ENCODE measurements around the gene ERMARD. TPM values are rescaled to one million over a fixed set of nuclear protein-coding genes. Genes with fewer than 3 reads are reported as not detected.

The ERMARD gene
- total RNA-seq, 4 donors from 2014 or later, result 10.3 to 21.4 (median 17.6) TPM

DNA sequence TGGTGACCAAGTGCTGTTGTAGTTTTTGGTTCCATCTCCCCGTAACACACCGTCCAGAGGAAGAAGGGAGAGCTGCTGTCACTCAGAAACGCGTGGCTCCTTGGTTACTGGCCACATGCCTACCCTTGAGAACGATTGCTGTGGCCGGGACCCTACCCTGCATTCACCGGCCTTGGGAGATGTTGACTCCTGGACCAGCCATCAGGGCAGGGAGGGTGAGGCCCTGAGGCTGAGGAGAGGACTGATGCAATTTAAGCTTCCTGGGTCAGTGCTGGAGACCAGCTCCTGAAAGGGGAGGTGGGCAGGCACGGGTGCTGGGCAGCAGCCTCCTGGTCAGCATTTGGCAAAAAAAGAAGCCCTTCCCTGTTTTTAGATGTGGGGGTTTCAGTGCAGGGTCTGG is 31.5 kb downstream of the ERMARD start:
- TF ChIP-seq POLR2A (IDR thresholded peaks at IDR 0.05), result no peak
- TF ChIP-seq, protein P1, sequence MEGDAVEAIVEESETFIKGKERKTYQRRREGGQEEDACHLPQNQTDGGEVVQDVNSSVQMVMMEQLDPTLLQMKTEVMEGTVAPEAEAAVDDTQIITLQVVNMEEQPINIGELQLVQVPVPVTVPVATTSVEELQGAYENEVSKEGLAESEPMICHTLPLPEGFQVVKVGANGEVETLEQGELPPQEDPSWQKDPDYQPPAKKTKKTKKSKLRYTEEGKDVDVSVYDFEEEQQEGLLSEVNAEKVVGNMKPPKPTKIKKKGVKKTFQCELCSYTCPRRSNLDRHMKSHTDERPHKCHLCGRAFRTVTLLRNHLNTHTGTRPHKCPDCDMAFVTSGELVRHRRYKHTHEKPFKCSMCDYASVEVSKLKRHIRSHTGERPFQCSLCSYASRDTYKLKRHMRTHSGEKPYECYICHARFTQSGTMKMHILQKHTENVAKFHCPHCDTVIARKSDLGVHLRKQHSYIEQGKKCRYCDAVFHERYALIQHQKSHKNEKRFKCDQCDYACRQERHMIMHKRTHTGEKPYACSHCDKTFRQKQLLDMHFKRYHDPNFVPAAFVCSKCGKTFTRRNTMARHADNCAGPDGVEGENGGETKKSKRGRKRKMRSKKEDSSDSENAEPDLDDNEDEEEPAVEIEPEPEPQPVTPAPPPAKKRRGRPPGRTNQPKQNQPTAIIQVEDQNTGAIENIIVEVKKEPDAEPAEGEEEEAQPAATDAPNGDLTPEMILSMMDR (IDR thresholded peaks at IDR 0.05), result no peak
- H3K36me3 ChIP-seq, result peaks cover 0 to 49% (median 0%) of the 10 kb centered on the region in 3 donors
- no peak for DNase-seq
- no peak overlapping the region for H3K4me3 ChIP-seq
- WGBS, 2 donors, result 88% methylated on average over 1 of the region's 8 CpGs; no CpG with 5 or more reads in 1 of the 2 donors
- intact Hi-C loops (cut with DNase I), result no loop called here
- no peaks in the 10 kb centered on the region for H3K27me3 ChIP-seq
- H3K27ac ChIP-seq, result no peak overlapping the region
- no peaks in the 10 kb centered on the region for H3K9me3 ChIP-seq
- peaks cover 0 to 3% (median 0%) of the 10 kb centered on the region in 3 donors for H3K4me1 ChIP-seq

DNA sequence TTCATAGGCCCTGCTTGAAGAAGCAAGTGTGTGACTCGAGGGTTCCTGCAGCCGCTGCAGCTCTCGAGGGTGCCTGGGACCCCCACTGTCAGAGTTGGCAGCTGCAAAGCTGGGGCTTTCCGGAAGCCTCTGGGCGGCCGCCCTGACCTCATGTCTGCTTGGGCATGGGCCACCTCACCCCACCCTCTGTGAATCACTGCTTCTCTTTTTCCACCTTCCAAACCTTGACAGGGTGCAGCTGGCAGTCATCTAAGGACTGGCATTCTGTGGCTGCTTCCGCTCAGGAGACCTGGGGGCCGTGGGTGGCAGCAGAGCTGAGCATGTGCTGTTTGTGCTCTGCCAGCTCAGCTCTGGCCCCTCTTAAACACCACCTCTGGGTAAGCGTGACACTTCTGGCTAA is 32.0 kb downstream of the ERMARD start:
- no peak for DNase-seq
- intact Hi-C loops (cut with DNase I), result no loop called here
- no peaks in the 10 kb centered on the region for H3K9me3 ChIP-seq
- no peak overlapping the region for H3K27ac ChIP-seq
- H3K4me3 ChIP-seq, result no peak overlapping the region
- peaks cover 0 to 3% (median 0%) of the 10 kb centered on the region in 3 donors for H3K4me1 ChIP-seq
- H3K27me3 ChIP-seq, result no peaks in the 10 kb centered on the region
- 56 to 58% methylated on average over 9 of the region's 9 CpGs for WGBS, 2 donors
- TF ChIP-seq, protein P1 (IDR thresholded peaks at IDR 0.05), result no peak
- no peak for TF ChIP-seq POLR2A (IDR thresholded peaks at IDR 0.05)
- peaks cover 0 to 45% (median 0%) of the 10 kb centered on the region in 3 donors for H3K36me3 ChIP-seq

DNA sequence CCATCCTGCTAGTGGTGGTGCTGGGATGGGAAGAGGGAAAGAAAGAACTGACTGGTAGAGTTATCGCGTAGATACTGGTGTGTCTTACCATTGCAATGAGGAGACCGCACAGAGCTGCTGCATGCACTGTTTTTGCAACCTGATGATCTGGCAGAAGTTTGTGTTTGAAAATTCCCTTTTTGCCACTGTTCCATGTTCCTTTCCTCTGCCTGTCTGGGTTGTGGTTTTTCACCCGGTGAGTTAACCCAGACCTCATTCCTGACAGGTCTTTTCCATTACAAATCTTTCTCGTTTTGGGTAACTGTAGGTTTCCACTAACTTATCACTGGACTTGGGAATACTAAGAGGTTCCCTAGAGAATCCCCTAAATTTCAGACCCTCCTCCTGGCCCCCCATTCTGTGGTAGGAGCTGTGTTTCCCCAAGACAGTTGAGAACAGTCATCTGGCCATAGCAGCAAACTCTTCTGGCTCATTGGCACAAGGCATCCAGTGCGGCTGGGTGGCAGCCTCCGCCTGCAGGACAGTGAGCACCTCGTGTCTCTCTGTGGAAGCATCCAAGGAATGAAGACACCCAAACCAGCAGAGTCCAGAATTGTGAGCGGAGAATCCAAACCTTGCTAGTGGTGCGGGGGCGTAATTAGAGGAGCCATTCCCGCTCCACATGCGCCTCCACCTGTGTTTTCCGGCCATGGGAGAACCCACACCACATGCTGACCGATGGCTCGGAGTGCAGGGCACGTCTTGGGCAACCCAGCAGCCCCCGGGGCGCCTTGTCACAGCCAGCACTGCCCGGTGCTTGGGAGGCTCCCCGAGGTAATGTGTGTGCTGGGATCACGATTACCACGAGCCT is 32.8 kb downstream of the ERMARD start:
- Histone ChIP-seq H3K27me3 (peaks cover 0 to 3% (median 0%) of the 10 kb centered on the region in 4 donors), H3K9me3 (no peaks in the 10 kb centered on the region), H3K4me3 (no peak overlapping the region), H3K36me3 (peaks cover 0 to 37% (median 0%) of the 10 kb centered on the region in 3 donors), H3K4me1 (peaks cover 0 to 3% (median 2%) of the 10 kb centered on the region in 3 donors), H3K27ac (no peak overlapping the region)
- intact Hi-C loops (cut with DNase I), result no loop called here
- TF ChIP-seq, protein P1 (IDR thresholded peaks at IDR 0.05), result no peak
- no peak for TF ChIP-seq POLR2A (IDR thresholded peaks at IDR 0.05)
- 84 to 87% methylated on average over 5 to 12 of the region's 23 CpGs for WGBS, 2 donors
- no peak for DNase-seq

DNA sequence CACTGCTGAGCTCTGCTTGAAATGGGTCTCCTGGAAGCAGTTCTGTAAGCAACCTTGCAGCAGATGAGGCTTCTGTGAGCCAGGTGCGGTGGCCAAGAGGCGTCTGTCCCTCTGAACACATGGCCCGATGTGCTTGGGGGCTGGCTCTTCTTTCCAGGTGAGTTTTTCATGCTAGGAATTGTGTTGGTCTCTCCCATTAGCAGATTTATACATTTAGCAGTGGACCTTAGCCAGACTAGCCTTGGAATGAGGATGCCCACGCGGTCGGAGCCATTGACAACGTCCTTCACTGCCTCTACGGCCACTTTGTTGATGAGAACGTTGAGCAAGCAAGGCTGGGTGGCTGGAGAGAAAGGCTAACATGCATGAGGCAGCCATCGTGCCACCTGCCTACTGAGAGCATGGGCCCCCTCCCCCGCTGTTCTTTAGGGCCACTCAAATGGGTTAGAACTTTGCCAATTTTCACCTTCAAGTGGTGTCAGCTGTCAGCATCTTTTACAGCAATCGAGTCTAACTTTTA is 33.5 kb downstream of the ERMARD start:
- H3K4me3 ChIP-seq, result no peak overlapping the region

More for the DNA sequence above, 33.5 kb downstream of the ERMARD start:
- Histone ChIP-seq H3K27me3 (peaks cover 0 to 6% (median 0%) of the 10 kb centered on the region in 4 donors), H3K36me3 (peaks cover 0 to 30% (median 0%) of the 10 kb centered on the region in 3 donors), H3K27ac (no peak overlapping the region), H3K4me1 (peaks cover 0 to 8% (median 3%) of the 10 kb centered on the region in 3 donors), H3K9me3 (no peaks in the 10 kb centered on the region)
- no peak for TF ChIP-seq POLR2A (IDR thresholded peaks at IDR 0.05)
- TF ChIP-seq, protein P1 (IDR thresholded peaks at IDR 0.05), result no peak
- no peak for DNase-seq
- 85 to 88% methylated on average over 10 of the region's 12 CpGs for WGBS, 2 donors
- intact Hi-C loops (cut with DNase I), result no loop called here

All from esophagus squamous epithelium (tissue), 5 donors.